ENCODE results near the gene TAOK1. TPM values are rescaled to one million over a fixed set of nuclear protein-coding genes. Genes with fewer than 3 reads are reported as not detected.

The TAOK1 gene
- 79.7 and 81.1 TPM in 2 replicates for total RNA-seq
- long read RNA-seq, partial matches to known transcripts, result 16 of 30 reads
- long read RNA-seq, other reads (novel, unspliced or antisense), result 14 of 30 reads

- no peaks in the 10 kb centered on the region for H3K9me3 Mint-ChIP-seq (ENCODE audit: unreplicated experiment)
- peaks cover 40% of the 10 kb centered on the region for H3K4me1 Mint-ChIP-seq (ENCODE audit: unreplicated experiment)
Measured at GRCh38 chr17:29389982-29390850, at the start of gene TAOK1. TSS of gene TAOK1 (plus strand) at chr17:29390363. CDS start at chr17:29451549, 61,186 bp downstream.

GRCh38 chr17:29341726-29342125, 48.4 kb upstream of the TAOK1 start:
- DNase-seq (ENCODE audit: extremely low spot score, unreplicated experiment), result peak; percentile 42
- no peaks in the 10 kb centered on the region for H3K36me3 Mint-ChIP-seq (ENCODE audit: unreplicated experiment)
- TF ChIP-seq CTCF (IDR thresholded peaks at IDR 0.05), result no peak
- H3K4me1 Mint-ChIP-seq (ENCODE audit: unreplicated experiment), result no peaks in the 10 kb centered on the region
- H3K9me3 Mint-ChIP-seq (ENCODE audit: unreplicated experiment), result no peaks in the 10 kb centered on the region
- H3K27me3 Mint-ChIP-seq (ENCODE audit: unreplicated experiment), result peaks cover 49% of the 10 kb centered on the region
- no peak overlapping the region for H3K27ac Mint-ChIP-seq (ENCODE audit: unreplicated experiment)
- no peak overlapping the region for H3K4me3 Mint-ChIP-seq (ENCODE audit: unreplicated experiment)

More at GRCh38 chr17:29389982-29390850, at the start of gene TAOK1:
- peak within 1 kb of the TSS; percentile 95 for H3K4me3 Mint-ChIP-seq (ENCODE audit: unreplicated experiment)
- DNase-seq (ENCODE audit: extremely low spot score, unreplicated experiment), result peak; percentile 100
- no peaks in the 10 kb centered on the region for H3K27me3 Mint-ChIP-seq (ENCODE audit: unreplicated experiment)
- peak within 1 kb of the TSS; percentile 89 for H3K27ac Mint-ChIP-seq (ENCODE audit: unreplicated experiment)
- TF ChIP-seq CTCF (IDR thresholded peaks at IDR 0.05), result no peak
- peaks cover 5% of the 10 kb centered on the region for H3K36me3 Mint-ChIP-seq (ENCODE audit: unreplicated experiment)

GRCh38 chr17:29342158-29342765, 47.9 kb upstream of the TAOK1 start:
- Mint-ChIP-seq H3K4me3 (ENCODE audit: unreplicated experiment) (no peak overlapping the region), H3K27ac (ENCODE audit: unreplicated experiment) (no peak overlapping the region), H3K4me1 (ENCODE audit: unreplicated experiment) (no peaks in the 10 kb centered on the region), H3K27me3 (ENCODE audit: unreplicated experiment) (peaks cover 49% of the 10 kb centered on the region), H3K9me3 (ENCODE audit: unreplicated experiment) (no peaks in the 10 kb centered on the region), H3K36me3 (ENCODE audit: unreplicated experiment) (no peaks in the 10 kb centered on the region)
- TF ChIP-seq CTCF (IDR thresholded peaks at IDR 0.05), result no peak
- peak; percentile 64 for DNase-seq (ENCODE audit: extremely low spot score, unreplicated experiment)

GRCh38 chr17:29344201-29344856, 45.8 kb upstream of the TAOK1 start:
- Mint-ChIP-seq H3K27ac (ENCODE audit: unreplicated experiment) (no peak overlapping the region), H3K27me3 (ENCODE audit: unreplicated experiment) (peaks cover 48% of the 10 kb centered on the region), H3K4me3 (ENCODE audit: unreplicated experiment) (no peak overlapping the region), H3K9me3 (ENCODE audit: unreplicated experiment) (no peaks in the 10 kb centered on the region), H3K4me1 (ENCODE audit: unreplicated experiment) (peaks cover 6% of the 10 kb centered on the region), H3K36me3 (ENCODE audit: unreplicated experiment) (no peaks in the 10 kb centered on the region)
- DNase-seq (ENCODE audit: extremely low spot score, unreplicated experiment), result peak; percentile 34
- TF ChIP-seq CTCF (IDR thresholded peaks at IDR 0.05), result no peak

All from osteocyte (in vitro differentiated cells).